PFSK-1 (cell line): ENCODE data around the gene FYN.

Experiments used
- POLR2AphosphoS5 ChIP-seq: IDR thresholded peaks from 2 replicates; pipeline ENCODE4 v1.6.1; 2012; ENCODE audit warnings: low read depth, mild to moderate bottlenecking, control low read depth, low read length, moderate library complexity
- REST ChIP-seq, 2 experiments: IDR thresholded peaks; 2 replicates each; pipeline versions ENCODE4 v1.6.1 to v1.8.0; 2011 to 2012; ENCODE audit warnings: low read depth in 2 of 2, low read length in 2 of 2, control low read depth in 1 of 2, inconsistent platforms in 1 of 2, mild to moderate bottlenecking in 1 of 2, moderate library complexity in 1 of 2; ENCODE audit not compliant: insufficient read depth in 1 of 2
- SIN3A ChIP-seq: IDR thresholded peaks from 2 replicates; pipeline ENCODE4 v1.6.1; 2012; ENCODE audit warnings: mild to moderate bottlenecking, low read length, moderate library complexity, borderline replicate concordance; ENCODE audit not compliant: insufficient read depth

- no peak for TF ChIP-seq REST (IDR thresholded peaks at IDR 0.05; ENCODE audit: insufficient read depth in 1 of 2, low read depth in 2 of 2, low read length in 2 of 2)
- TF ChIP-seq POLR2AphosphoS5: no peak
- TF ChIP-seq SIN3A: no peak
Measured at GRCh38 chr6:111631018-111631417, 242.2 kb downstream of the FYN start.
